Epithelial cell of proximal tubule (primary cell): ENCODE data around the gene ROR2. TPM values are rescaled to one million over a fixed set of nuclear protein-coding genes. Genes with fewer than 3 reads are reported as not detected.

Source experiments
- DNase-seq: peaks from one replicate; pipeline ENCODE4 v3.0.0-alpha.2; 2011; ENCODE audit warnings: low read depth
- H3K4me3 ChIP-seq: 2 replicates; pipeline ENCODE4 v1.5.1; 2011; ENCODE audit warnings: low read depth, mild to moderate bottlenecking, low read length
- total RNA-seq: library from RNA; depleted of rRNA; stranded (reverse); fragments of >200 nt; gene quantifications from 2 replicates; pipeline ENCODE4 v1.2.3, GENCODE V29; 2015
- TF ChIP-seq, protein P1 (sequence below): conservative IDR thresholded peaks from 2 replicates; pipeline ENCODE4 v1.5.1; 2012; ENCODE audit warnings: low read depth, mild to moderate bottlenecking, low read length

The ROR2 gene
- total RNA-seq, 1 donor from 2014 or later = 3.1 TPM

DNA sequence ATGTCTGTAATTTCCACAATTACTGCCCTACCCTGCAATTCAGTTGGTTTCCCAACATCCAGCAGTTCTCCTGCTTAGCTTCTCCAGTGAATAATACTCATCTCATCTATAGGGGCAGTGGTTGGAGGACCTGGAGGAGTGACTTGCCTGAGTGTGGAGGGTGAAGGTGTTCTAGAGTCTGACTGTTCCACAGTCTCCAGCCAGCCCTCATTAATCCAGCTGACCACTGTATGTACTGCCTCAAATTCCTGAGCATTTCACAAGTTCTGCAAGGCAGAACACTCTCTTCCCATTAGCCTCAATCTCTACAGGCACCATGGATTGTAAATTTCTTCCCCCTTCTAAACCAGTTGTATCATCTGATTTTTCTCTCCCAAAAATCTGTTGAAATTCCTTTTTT, 379.0 kb downstream of the ROR2 start:
- H3K4me3 ChIP-seq = no peak overlapping the region
- TF ChIP-seq, protein P1, sequence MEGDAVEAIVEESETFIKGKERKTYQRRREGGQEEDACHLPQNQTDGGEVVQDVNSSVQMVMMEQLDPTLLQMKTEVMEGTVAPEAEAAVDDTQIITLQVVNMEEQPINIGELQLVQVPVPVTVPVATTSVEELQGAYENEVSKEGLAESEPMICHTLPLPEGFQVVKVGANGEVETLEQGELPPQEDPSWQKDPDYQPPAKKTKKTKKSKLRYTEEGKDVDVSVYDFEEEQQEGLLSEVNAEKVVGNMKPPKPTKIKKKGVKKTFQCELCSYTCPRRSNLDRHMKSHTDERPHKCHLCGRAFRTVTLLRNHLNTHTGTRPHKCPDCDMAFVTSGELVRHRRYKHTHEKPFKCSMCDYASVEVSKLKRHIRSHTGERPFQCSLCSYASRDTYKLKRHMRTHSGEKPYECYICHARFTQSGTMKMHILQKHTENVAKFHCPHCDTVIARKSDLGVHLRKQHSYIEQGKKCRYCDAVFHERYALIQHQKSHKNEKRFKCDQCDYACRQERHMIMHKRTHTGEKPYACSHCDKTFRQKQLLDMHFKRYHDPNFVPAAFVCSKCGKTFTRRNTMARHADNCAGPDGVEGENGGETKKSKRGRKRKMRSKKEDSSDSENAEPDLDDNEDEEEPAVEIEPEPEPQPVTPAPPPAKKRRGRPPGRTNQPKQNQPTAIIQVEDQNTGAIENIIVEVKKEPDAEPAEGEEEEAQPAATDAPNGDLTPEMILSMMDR = no peak
- no peak for DNase-seq

- no peak for DNase-seq
- no peak overlapping the region for H3K4me3 ChIP-seq
- TF ChIP-seq, protein P1 = no peak
These were observed 382.3 kb downstream of the ROR2 start for GRCh38 chr9:91567642-91568274.

DNA sequence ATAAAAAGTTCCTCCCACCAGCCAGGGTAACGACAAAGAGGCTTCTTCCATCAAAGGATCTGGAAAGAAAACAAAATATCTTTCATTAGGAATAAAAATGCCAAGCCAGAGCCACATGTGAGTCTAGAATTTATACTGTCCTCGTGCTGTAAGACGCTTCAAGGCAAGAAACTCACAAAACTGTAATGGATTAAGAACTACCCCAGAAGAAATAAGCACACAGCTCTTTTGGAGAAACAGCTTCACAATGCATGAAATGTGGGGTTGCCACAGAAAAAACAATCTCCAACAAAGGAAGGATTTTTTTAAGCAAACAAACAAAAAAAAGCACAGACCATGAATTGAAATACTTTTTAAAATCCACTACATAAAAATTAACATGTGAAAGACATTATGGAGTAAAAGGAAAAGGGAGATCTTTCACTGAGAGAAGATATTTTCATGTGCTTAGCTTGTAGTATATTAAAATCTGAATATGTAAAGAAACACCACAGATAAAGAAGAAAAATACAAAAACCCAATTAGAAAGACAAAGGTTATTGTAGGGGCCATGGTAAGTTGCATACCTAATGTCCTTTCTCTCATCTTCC, 385.9 kb downstream of the ROR2 start:
- no peak overlapping the region for H3K4me3 ChIP-seq
- TF ChIP-seq, protein P1 = no peak
- DNase-seq = no peak

DNA sequence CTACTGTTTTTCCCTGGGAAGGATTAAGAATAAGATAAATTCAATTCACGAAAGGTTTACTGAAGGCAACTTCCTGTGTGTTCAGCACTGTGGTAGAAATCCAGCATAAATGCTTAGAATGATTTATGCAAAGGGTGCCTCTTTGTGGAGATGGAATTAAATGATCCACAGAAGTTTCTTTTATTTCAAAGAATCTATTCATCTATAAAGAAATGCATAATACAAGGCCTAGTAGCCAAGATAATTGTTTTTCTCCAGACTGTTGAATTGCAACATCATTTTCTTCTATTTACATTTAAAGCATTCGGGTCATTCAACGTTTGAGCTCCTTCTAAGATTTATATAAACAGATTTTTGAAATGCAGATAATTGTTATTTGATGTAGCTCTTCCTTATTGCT, 387.6 kb downstream of the ROR2 start:
- H3K4me3 ChIP-seq = no peak overlapping the region
- TF ChIP-seq, protein P1 = no peak
- no peak for DNase-seq

DNA sequence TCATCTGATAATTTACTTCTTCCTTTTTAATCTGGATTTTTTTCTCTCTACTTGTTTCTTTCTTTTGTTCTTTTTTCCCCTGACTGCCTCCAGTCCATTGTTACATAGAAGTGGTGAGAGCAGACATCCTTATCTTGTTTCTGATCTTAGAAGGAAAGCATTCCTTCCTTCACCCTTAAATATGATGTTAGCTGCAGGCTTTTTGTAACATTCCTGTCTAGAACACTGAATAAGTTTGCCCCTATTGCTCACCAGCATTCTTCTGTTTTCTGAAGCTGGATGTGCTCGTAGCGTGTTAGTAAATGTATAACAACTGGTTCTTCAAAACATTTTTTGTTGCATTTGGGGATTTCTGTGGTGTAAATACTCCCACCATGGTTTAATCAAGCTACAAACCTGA, 389.7 kb downstream of the ROR2 start:
- H3K4me3 ChIP-seq = no peak overlapping the region
- TF ChIP-seq, protein P1 = no peak
- no peak for DNase-seq

GRCh38 chr9:91558879-91559278, 391.1 kb downstream of the ROR2 start:
- DNase-seq = no peak
- TF ChIP-seq, protein P1 = no peak
- H3K4me3 ChIP-seq = no peak overlapping the region

GRCh38 chr9:91558395-91558794, 391.6 kb downstream of the ROR2 start:
- TF ChIP-seq, protein P1 = no peak
- H3K4me3 ChIP-seq = no peak overlapping the region

More at GRCh38 chr9:91558395-91558794, 391.6 kb downstream of the ROR2 start:
- no peak for DNase-seq
